IMR-90 (cell line): ENCODE measurements around the gene COL20A1. TPM values are rescaled to one million over a fixed set of nuclear protein-coding genes. Genes with fewer than 3 reads are reported as not detected.

Source experiments
- ATAC-seq: fragments of 200-7000 bp; cut with Tn5 transposase; 2 replicates; pipeline ENCODE4 v1.9.1; 2020; ENCODE audit warnings: low read depth, mild to moderate bottlenecking, moderate library complexity
- BruUV-seq: library from RNA; stranded (reverse); fragments of 400-500 nt; replicated peaks from 2 replicates; lab custom pipeline; 2021; lab: Mats Ljungman, UMichigan
- CTCF ChIA-PET: fragments of 300-600 bp; formaldehyde crosslinking; extraction: SDS; loops from one replicate; lab custom pipeline; 2021; ENCODE audit warnings: antibody characterized with exemption; lab: Yijun Ruan, JAX
- POLR2A ChIA-PET: fragments of 300-600 bp; sonication (Branson Sonifier 250); formaldehyde crosslinking; loops from one replicate; lab custom pipeline; 2022; ENCODE audit warnings: antibody characterized with exemption; ENCODE audit not compliant: unreplicated experiment; lab: Charles Lee
- DNase-seq: peaks from one replicate; pipeline ENCODE4 v3.0.0; 2013
- H2AFZ ChIP-seq: replicated peaks from 2 replicates; pipeline ENCODE3; 2013; ENCODE audit warnings: low read length, mild to moderate bottlenecking; ENCODE audit not compliant: poor library complexity
- H2AK5ac ChIP-seq: 2 replicates; pipeline ENCODE4 v1.6.1; 2013; ENCODE audit warnings: low read depth, low read length, inconsistent platforms
- H2AK9ac ChIP-seq: replicated peaks from 2 replicates; pipeline ENCODE3; 2013; ENCODE audit warnings: mild to moderate bottlenecking, low read depth, low read length, moderate library complexity; ENCODE audit not compliant: poor library complexity
- H2BK120ac ChIP-seq: 2 replicates; pipeline ENCODE4 v1.6.1; 2013; ENCODE audit warnings: low read depth, low read length, inconsistent platforms
- H2BK15ac ChIP-seq: 3 replicates; pipeline ENCODE4 v1.6.1; 2013; ENCODE audit warnings: low read depth, low read length, inconsistent platforms
- H2BK20ac ChIP-seq: 2 replicates; pipeline ENCODE4 v1.6.1; 2013; ENCODE audit warnings: low read depth, mild to moderate bottlenecking, inconsistent platforms, low read length, moderate library complexity
- H2BK5ac ChIP-seq: 2 replicates; pipeline ENCODE4 v1.6.1; 2013; ENCODE audit warnings: mild to moderate bottlenecking, low read depth, low read length, inconsistent platforms; ENCODE audit not compliant: poor library complexity, severe bottlenecking
- H3K14ac ChIP-seq: replicated peaks from 2 replicates; pipeline ENCODE4 v1.6.1; 2013; ENCODE audit warnings: low read depth, low read length, inconsistent platforms
- H3K18ac ChIP-seq: 2 replicates; pipeline ENCODE4 v1.6.1; 2013; ENCODE audit warnings: low read depth, low read length, control low read depth
- H3K23ac ChIP-seq: 2 replicates; pipeline ENCODE4 v1.6.1; 2013; ENCODE audit warnings: low read depth, low read length, inconsistent platforms
- H3K27ac ChIP-seq: 2 replicates; pipeline ENCODE4 v1.5.1; 2013; ENCODE audit warnings: mild to moderate bottlenecking, control low read depth, low read length; ENCODE audit not compliant: insufficient read depth
- H3K27me3 ChIP-seq: 2 replicates; pipeline ENCODE4 v1.6.1; 2013; ENCODE audit warnings: low read length; ENCODE audit not compliant: control insufficient read depth, insufficient read depth
- H3K36me3 ChIP-seq: 2 replicates; pipeline ENCODE4 v1.6.1; 2013; ENCODE audit warnings: low read length, mixed read lengths; ENCODE audit not compliant: control insufficient read depth, insufficient read depth
- H3K4ac ChIP-seq: 2 replicates; pipeline ENCODE4 v1.6.1; 2013; ENCODE audit warnings: low read depth, low read length, inconsistent platforms
- H3K4me1 ChIP-seq: 2 replicates; pipeline ENCODE4 v1.6.1; 2013; ENCODE audit warnings: low read length, mixed read lengths; ENCODE audit not compliant: control insufficient read depth, insufficient read depth
- H3K4me2 ChIP-seq: 2 replicates; pipeline ENCODE4 v1.6.1; 2013; ENCODE audit warnings: low read depth, mild to moderate bottlenecking, control low read depth, low read length, moderate library complexity
- H3K4me3 ChIP-seq: 2 replicates; pipeline ENCODE4 v1.5.1; 2013; ENCODE audit warnings: low read depth, mild to moderate bottlenecking, control low read depth, low read length, moderate library complexity; ENCODE audit not compliant: insufficient read depth
- H3K56ac ChIP-seq: 2 replicates; pipeline ENCODE4 v1.6.1; 2013; ENCODE audit warnings: low read length, inconsistent platforms; ENCODE audit not compliant: insufficient read depth; ENCODE audit errors: extremely low read depth
- H3K79me1 ChIP-seq, 2 experiments: 2 replicates each; pipeline ENCODE4 v1.6.1; 2013; ENCODE audit warnings: low read length in 2 of 2, inconsistent platforms in 1 of 2, low read depth in 1 of 2
- H3K9ac ChIP-seq: 2 replicates; pipeline ENCODE4 v1.6.1; 2013; ENCODE audit warnings: low read depth, low read length, control low read depth
- H3K9me1 ChIP-seq: 2 replicates; pipeline ENCODE4 v1.6.1; 2013; ENCODE audit warnings: low read length, inconsistent platforms; ENCODE audit not compliant: insufficient read depth
- H3K9me3 ChIP-seq: 2 replicates; pipeline ENCODE4 v1.6.1; 2013; ENCODE audit warnings: low read length; ENCODE audit not compliant: control insufficient read depth, insufficient read depth
- H4K20me1 ChIP-seq: 2 replicates; pipeline ENCODE4 v1.6.1; 2013; ENCODE audit warnings: low read length, inconsistent platforms; ENCODE audit not compliant: insufficient read depth
- H4K5ac ChIP-seq: 2 replicates; pipeline ENCODE4 v1.6.1; 2013; ENCODE audit warnings: mild to moderate bottlenecking, low read depth, low read length, control low read depth
- H4K8ac ChIP-seq, 2 experiments: 2 replicates each; pipeline ENCODE4 v1.6.1; 2013; ENCODE audit warnings: low read depth in 2 of 2, low read length in 2 of 2, control low read depth in 1 of 2, inconsistent platforms in 1 of 2
- H4K91ac ChIP-seq: 2 replicates; pipeline ENCODE4 v1.6.1; 2013; ENCODE audit warnings: low read depth, low read length, inconsistent platforms; ENCODE audit not compliant: insufficient read depth
- SMC3 ChIP-seq: fragments of 150-350 bp; IDR thresholded peaks from 2 replicates; pipeline ENCODE4 v1.6.1; 2016; ENCODE audit warnings: low read depth, mild to moderate bottlenecking, antibody characterized with exemption, low read length, moderate library complexity
- WGBS, 2 experiments: methylation state at CpG; one replicate each; pipeline versions ENCODE4 v1.1.5 to v1.1.7; 2013; ENCODE audit warnings: missing lambda C conversion rate in 2 of 2; ENCODE audit not compliant: insufficient read length in 1 of 2; ENCODE audit errors: extremely low coverage in 2 of 2; 5-methylcytosine and 5-hydroxymethylcytosine counted together
- dilution Hi-C: fragments of 300-500 bp; cut with HindIII; formaldehyde crosslinking; loops from one replicate; pipeline ENCODE4 v1.14.3; 2018; ENCODE audit warnings: low sequenced_read_pairs; ENCODE audit not compliant: unreplicated experiment
- in situ Hi-C: fragments of 300-500 bp; cut with MboI; formaldehyde crosslinking; loops from 3 replicates; pipeline ENCODE4 v1.14.3; 2019; ENCODE audit warnings: low sequenced_read_pairs, inconsistent platforms, mixed read lengths
- intact Hi-C: fragments of 100-400 bp; cut with micrococcal nuclease; formaldehyde crosslinking; loops from 2 replicates; pipeline ENCODE4 v1.10.0; 2022
- polyA plus RNA-seq, 3 experiments: library from polyadenylated mRNA; depleted of rRNA; stranded (reverse); fragments of >200 nt; gene quantifications; 2 replicates each; pipeline ENCODE4 v1.2.3, GENCODE V29; 2012; ENCODE audit warnings: low replicate concordance in 1 of 3
- total RNA-seq: library from RNA; depleted of rRNA; stranded (reverse); fragments of >200 nt; gene quantifications from 2 replicates; pipeline ENCODE4 v1.2.3, GENCODE V29; 2012
- TF ChIP-seq, protein P1 (sequence below): conservative IDR thresholded peaks from 2 replicates; pipeline ENCODE4 v1.5.1; 2012; ENCODE audit warnings: mild to moderate bottlenecking, low read depth, low read length, improper control_type of control experiment

COL20A1 gene
- total and polyA plus RNA-seq, 2 of the 4 experiments (the other 2 are of a cell fraction): not detected

DNA sequence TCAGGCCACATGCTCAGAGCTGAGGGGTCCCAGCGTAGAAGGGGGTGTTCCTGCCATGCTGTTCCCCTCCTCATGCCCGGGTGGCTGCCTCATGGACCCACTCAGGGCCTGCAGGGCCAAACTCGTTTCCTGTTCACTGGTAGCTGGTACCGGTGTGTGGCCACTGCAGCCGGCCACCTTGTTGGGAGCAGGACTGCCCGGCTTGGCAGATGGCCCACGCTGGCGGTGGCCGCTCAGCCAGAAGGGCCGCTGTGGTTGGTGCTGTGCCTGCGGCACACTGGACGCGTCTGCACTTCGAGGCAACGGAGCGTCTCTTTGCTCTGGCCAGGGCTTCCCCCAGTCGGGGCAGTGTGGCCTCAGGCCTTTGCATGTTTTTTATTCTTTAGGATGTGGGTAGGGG lies 10.0 kb upstream of the COL20A1 start:
- BruUV-seq: no TSS peak
- Histone ChIP-seq H3K14ac (no peak overlapping the region), H3K27ac (no peak overlapping the region), H3K27me3 (no peaks in the 10 kb centered on the region), H2BK120ac (no peak overlapping the region), H4K20me1 (peaks cover 50% of the 10 kb centered on the region), H3K9ac (no peak overlapping the region), H3K4me1 (no peaks in the 10 kb centered on the region), H2BK15ac (no peak overlapping the region), H4K8ac (no peak overlapping the region), H4K5ac (no peak overlapping the region), H3K18ac (no peak overlapping the region), H3K4ac (no peak overlapping the region), H2AFZ (no peak overlapping the region), H3K36me3 (peaks cover 81% of the 10 kb centered on the region), H3K79me1 (peaks cover 12 to 28% of the 10 kb centered on the region in 2 experiments), H3K56ac (no peak overlapping the region), H3K9me3 (no peaks in the 10 kb centered on the region), H4K91ac (no peak overlapping the region), H3K4me2 (no peak overlapping the region), H2BK20ac (no peak overlapping the region), H3K4me3 (no peak overlapping the region), H3K9me1 (no peaks in the 10 kb centered on the region), H2AK5ac (no peak overlapping the region), H3K23ac (no peak overlapping the region), H2AK9ac (no peak overlapping the region), H2BK5ac (no peak overlapping the region)
- in situ Hi-C loops (no loop called here), dilution Hi-C loops (no loop called here), intact Hi-C loops (no loop called here)
- CTCF ChIA-PET: no interaction called here
- no peak for DNase-seq
- 93% methylated on average over 12 of the region's 17 CpGs; no CpG with 5 or more reads in 1 of the 2 experiments for WGBS, 2 experiments
- POLR2A ChIA-PET: no interaction called here
- no peak for ATAC-seq
- TF ChIP-seq SMC3: no peak
- TF ChIP-seq, protein P1, sequence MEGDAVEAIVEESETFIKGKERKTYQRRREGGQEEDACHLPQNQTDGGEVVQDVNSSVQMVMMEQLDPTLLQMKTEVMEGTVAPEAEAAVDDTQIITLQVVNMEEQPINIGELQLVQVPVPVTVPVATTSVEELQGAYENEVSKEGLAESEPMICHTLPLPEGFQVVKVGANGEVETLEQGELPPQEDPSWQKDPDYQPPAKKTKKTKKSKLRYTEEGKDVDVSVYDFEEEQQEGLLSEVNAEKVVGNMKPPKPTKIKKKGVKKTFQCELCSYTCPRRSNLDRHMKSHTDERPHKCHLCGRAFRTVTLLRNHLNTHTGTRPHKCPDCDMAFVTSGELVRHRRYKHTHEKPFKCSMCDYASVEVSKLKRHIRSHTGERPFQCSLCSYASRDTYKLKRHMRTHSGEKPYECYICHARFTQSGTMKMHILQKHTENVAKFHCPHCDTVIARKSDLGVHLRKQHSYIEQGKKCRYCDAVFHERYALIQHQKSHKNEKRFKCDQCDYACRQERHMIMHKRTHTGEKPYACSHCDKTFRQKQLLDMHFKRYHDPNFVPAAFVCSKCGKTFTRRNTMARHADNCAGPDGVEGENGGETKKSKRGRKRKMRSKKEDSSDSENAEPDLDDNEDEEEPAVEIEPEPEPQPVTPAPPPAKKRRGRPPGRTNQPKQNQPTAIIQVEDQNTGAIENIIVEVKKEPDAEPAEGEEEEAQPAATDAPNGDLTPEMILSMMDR: no peak
